T-helper 2 cell treated with Interferon-gamma antibody and Interleukin-4, amounts not matched to agents 100 ng/mL and 5 ng/mL, for 36 hours (primary cell): ENCODE measurements around the gene SCN4B. TPM values are rescaled to one million over a fixed set of nuclear protein-coding genes. Genes with fewer than 3 reads are reported as not detected.

Experiments
- intact Hi-C: fragments of 100-400 bp; cut with micrococcal nuclease; formaldehyde crosslinking; loops from one replicate; pipeline ENCODE4 v1.15.1; 2023
- total RNA-seq: library from RNA; stranded (reverse); gene quantifications from 2 replicates; pipeline ENCODE4 v1.2.3, GENCODE V29; 2022

The SCN4B gene
- total RNA-seq, 1 donor from 2014 or later = 0.11 TPM

GRCh38 chr11:118155776-118156530 is 3.3 kb upstream of the SCN4B start:
- intact Hi-C loops = no loop called here

- intact Hi-C loops = no loop called here
Observed at GRCh38 chr11:118154641-118155040, 2.0 kb upstream of the SCN4B start.

GRCh38 chr11:118153976-118154375 is 1.4 kb upstream of the SCN4B start:
- intact Hi-C loops = no loop called here

GRCh38 chr11:118153516-118153915 is 893 bp upstream of the SCN4B start:
- intact Hi-C loops = no loop called here

- intact Hi-C loops = no loop called here
Observed at GRCh38 chr11:118152020-118152551, 537 bp downstream of the SCN4B start.

- intact Hi-C loops = no loop called here
Observed at GRCh38 chr11:118151431-118151830, 1.2 kb downstream of the SCN4B start.

GRCh38 chr11:118149493-118149892 is 3.1 kb downstream of the SCN4B start:
- intact Hi-C loops = loop anchor here (5.0 kb wide), 1 partner anchor 463 kb away; no protein-coding TSS in a partner anchor

- intact Hi-C loops = loop anchor here (5.0 kb wide), 1 partner anchor 463 kb away; no protein-coding TSS in a partner anchor
Observed at GRCh38 chr11:118148856-118149255, 3.8 kb downstream of the SCN4B start.

GRCh38 chr11:118148240-118148639 is 4.4 kb downstream of the SCN4B start:
- intact Hi-C loops = loop anchor here (5.0 kb wide), 1 partner anchor 464 kb away; no protein-coding TSS in a partner anchor

GRCh38 chr11:118147502-118147901 is 5.1 kb downstream of the SCN4B start:
- intact Hi-C loops = loop anchor here (5.0 kb wide), 1 partner anchor 465 kb away; no protein-coding TSS in a partner anchor

- intact Hi-C loops = loop anchor here (5.0 kb wide), 1 partner anchor 466 kb away; no protein-coding TSS in a partner anchor
Observed at GRCh38 chr11:118146554-118146953, 6.1 kb downstream of the SCN4B start.

- intact Hi-C loops = loop anchor here (1.0 to 5.0 kb wide), 5 partner anchors 26 to 467 kb away; partner anchors contain the start of gene UBE4A
Observed at GRCh38 chr11:118145285-118146227, 7.1 kb downstream of the SCN4B start.

GRCh38 chr11:118144301-118145268 is 8.0 kb downstream of the SCN4B start:
- intact Hi-C loops = loop anchor here (1.0 to 5.0 kb wide), 5 partner anchors 27 to 468 kb away; partner anchors contain the start of gene UBE4A

- intact Hi-C loops = loop anchor here (2.0 kb wide), 1 partner anchor 215 kb away; the partner anchor contains the start of gene UBE4A
Observed at GRCh38 chr11:118143661-118144185, 8.9 kb downstream of the SCN4B start.

- intact Hi-C loops = no loop called here
Observed at GRCh38 chr11:118142809-118143208, 9.8 kb downstream of the SCN4B start.

- intact Hi-C loops = no loop called here
Observed at GRCh38 chr11:118142081-118142480, 10.5 kb downstream of the SCN4B start.

GRCh38 chr11:118139578-118139977 is 13.0 kb downstream of the SCN4B start:
- intact Hi-C loops = no loop called here

- intact Hi-C loops = no loop called here
Observed at GRCh38 chr11:118138839-118139420, 13.7 kb downstream of the SCN4B start.

- intact Hi-C loops = no loop called here
Observed at GRCh38 chr11:118136801-118137200, 15.8 kb downstream of the SCN4B start.
